ENCODE data around the gene SND1. TPM values are rescaled to one million over a fixed set of nuclear protein-coding genes. Genes with fewer than 3 reads are reported as not detected.

SND1 gene
- total and polyA plus RNA-seq, 12 donors, result 58.9 to 266 (median 132) TPM

- intact Hi-C loops (cut with DNase I), result no loop called here
- H3K4me1 ChIP-seq (replicated peaks in 1 of 2), result peaks cover 0 to 29% of the 10 kb centered on the region in 2 donors
- H3K4me3 ChIP-seq, result no peak overlapping the region
- H3K27ac ChIP-seq, result no peak overlapping the region
- no peak for DNase-seq
- 87 to 92% (median 90%) methylated on average over 4 of the region's 4 CpGs for WGBS, 4 donors
- TF ChIP-seq POLR2A (IDR thresholded peaks at IDR 0.05) (no peak), CTCF (IDR thresholded peaks at IDR 0.05) (no peak)
- H3K36me3 ChIP-seq (replicated peaks in 1 of 2), result no peaks in the 10 kb centered on the region
- H3K9me3 ChIP-seq (replicated peaks in 1 of 3), result no peaks in the 10 kb centered on the region
- H3K27me3 ChIP-seq, result no peaks in the 10 kb centered on the region
Observed at GRCh38 chr7:127895814-127896280, 243.9 kb downstream of the SND1 start.

- WGBS, 4 donors, result 86 to 91% (median 89%) methylated on average over 5 of the region's 5 CpGs
- TF ChIP-seq CTCF (IDR thresholded peaks at IDR 0.05) (no peak), POLR2A (IDR thresholded peaks at IDR 0.05) (no peak)
- Histone ChIP-seq H3K4me1 (replicated peaks in 1 of 2) (peaks cover 4 to 31% of the 10 kb centered on the region in 2 donors), H3K27me3 (no peaks in the 10 kb centered on the region), H3K4me3 (no peak overlapping the region), H3K9me3 (replicated peaks in 1 of 3) (no peaks in the 10 kb centered on the region), H3K27ac (no peak overlapping the region), H3K36me3 (replicated peaks in 1 of 2) (no peaks in the 10 kb centered on the region)
- no peak for DNase-seq
- intact Hi-C loops (cut with DNase I), result no loop called here
Observed at GRCh38 chr7:127896659-127897058, 244.7 kb downstream of the SND1 start.

- Histone ChIP-seq H3K9me3 (replicated peaks in 1 of 3) (no peaks in the 10 kb centered on the region), H3K36me3 (replicated peaks in 1 of 2) (no peaks in the 10 kb centered on the region), H3K27me3 (no peaks in the 10 kb centered on the region), H3K4me1 (replicated peaks in 1 of 2) (peaks cover 4 to 32% of the 10 kb centered on the region in 2 donors), H3K27ac (no peak overlapping the region), H3K4me3 (no peak overlapping the region)
- intact Hi-C loops (cut with DNase I), result no loop called here
- DNase-seq, result no peak
- 76 to 87% (median 81%) methylated on average over 4 of the region's 4 CpGs for WGBS, 4 donors
- TF ChIP-seq POLR2A (IDR thresholded peaks at IDR 0.05) (no peak), CTCF (IDR thresholded peaks at IDR 0.05) (no peak)
Observed at GRCh38 chr7:127897704-127898454, 245.9 kb downstream of the SND1 start.

GRCh38 chr7:127899411-127899810, 247.4 kb downstream of the SND1 start:
- H3K27me3 ChIP-seq, result no peaks in the 10 kb centered on the region
- no peaks in the 10 kb centered on the region for H3K36me3 ChIP-seq (replicated peaks in 1 of 2)
- peaks cover 4 to 26% of the 10 kb centered on the region in 2 donors for H3K4me1 ChIP-seq (replicated peaks in 1 of 2)
- 91 to 97% (median 95%) methylated on average over 2 of the region's 2 CpGs for WGBS, 4 donors
- TF ChIP-seq POLR2A (IDR thresholded peaks at IDR 0.05) (no peak), CTCF (IDR thresholded peaks at IDR 0.05) (no peak)
- H3K27ac ChIP-seq, result no peak overlapping the region
- no peaks in the 10 kb centered on the region for H3K9me3 ChIP-seq (replicated peaks in 1 of 3)
- DNase-seq, result no peak
- H3K4me3 ChIP-seq, result no peak overlapping the region
- intact Hi-C loops (cut with DNase I), result no loop called here
